ENCODE measurements around the gene XPNPEP3.

XPNPEP3 gene

DNA sequence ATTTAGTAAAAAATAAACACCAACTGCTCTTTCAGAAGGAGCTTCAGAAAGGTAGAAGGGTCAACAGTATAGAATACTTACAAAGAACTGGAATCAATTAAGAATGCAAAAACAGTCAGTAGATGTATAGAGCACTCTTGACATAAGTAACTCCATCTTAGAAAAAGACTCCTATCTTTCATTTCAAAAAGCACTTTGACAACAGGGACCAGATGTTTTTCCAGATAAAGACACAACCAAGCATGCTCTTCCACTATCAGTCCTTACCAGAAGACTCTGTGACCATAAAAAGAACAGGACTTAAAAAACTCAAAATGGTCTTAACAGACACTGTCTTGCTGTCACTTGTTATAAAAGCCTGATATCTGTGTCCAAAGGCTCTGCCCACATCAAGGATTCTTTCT, 43.0 kb upstream of the XPNPEP3 start:
- ATAC-seq = no peak
- TF ChIP-seq, protein P1, sequence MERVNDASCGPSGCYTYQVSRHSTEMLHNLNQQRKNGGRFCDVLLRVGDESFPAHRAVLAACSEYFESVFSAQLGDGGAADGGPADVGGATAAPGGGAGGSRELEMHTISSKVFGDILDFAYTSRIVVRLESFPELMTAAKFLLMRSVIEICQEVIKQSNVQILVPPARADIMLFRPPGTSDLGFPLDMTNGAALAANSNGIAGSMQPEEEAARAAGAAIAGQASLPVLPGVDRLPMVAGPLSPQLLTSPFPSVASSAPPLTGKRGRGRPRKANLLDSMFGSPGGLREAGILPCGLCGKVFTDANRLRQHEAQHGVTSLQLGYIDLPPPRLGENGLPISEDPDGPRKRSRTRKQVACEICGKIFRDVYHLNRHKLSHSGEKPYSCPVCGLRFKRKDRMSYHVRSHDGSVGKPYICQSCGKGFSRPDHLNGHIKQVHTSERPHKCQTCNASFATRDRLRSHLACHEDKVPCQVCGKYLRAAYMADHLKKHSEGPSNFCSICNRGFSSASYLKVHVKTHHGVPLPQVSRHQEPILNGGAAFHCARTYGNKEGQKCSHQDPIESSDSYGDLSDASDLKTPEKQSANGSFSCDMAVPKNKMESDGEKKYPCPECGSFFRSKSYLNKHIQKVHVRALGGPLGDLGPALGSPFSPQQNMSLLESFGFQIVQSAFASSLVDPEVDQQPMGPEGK (CRISPR knock-in tag; IDR thresholded peaks at IDR 0.05; ENCODE audit: borderline replicate concordance) = no peak
- TF ChIP-seq, protein P2, sequence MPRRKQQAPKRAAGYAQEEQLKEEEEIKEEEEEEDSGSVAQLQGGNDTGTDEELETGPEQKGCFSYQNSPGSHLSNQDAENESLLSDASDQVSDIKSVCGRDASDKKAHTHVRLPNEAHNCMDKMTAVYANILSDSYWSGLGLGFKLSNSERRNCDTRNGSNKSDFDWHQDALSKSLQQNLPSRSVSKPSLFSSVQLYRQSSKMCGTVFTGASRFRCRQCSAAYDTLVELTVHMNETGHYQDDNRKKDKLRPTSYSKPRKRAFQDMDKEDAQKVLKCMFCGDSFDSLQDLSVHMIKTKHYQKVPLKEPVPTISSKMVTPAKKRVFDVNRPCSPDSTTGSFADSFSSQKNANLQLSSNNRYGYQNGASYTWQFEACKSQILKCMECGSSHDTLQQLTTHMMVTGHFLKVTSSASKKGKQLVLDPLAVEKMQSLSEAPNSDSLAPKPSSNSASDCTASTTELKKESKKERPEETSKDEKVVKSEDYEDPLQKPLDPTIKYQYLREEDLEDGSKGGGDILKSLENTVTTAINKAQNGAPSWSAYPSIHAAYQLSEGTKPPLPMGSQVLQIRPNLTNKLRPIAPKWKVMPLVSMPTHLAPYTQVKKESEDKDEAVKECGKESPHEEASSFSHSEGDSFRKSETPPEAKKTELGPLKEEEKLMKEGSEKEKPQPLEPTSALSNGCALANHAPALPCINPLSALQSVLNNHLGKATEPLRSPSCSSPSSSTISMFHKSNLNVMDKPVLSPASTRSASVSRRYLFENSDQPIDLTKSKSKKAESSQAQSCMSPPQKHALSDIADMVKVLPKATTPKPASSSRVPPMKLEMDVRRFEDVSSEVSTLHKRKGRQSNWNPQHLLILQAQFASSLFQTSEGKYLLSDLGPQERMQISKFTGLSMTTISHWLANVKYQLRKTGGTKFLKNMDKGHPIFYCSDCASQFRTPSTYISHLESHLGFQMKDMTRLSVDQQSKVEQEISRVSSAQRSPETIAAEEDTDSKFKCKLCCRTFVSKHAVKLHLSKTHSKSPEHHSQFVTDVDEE (CRISPR knock-in tag; IDR thresholded peaks at IDR 0.05) = no peak
- TF ChIP-seq, protein P3, sequence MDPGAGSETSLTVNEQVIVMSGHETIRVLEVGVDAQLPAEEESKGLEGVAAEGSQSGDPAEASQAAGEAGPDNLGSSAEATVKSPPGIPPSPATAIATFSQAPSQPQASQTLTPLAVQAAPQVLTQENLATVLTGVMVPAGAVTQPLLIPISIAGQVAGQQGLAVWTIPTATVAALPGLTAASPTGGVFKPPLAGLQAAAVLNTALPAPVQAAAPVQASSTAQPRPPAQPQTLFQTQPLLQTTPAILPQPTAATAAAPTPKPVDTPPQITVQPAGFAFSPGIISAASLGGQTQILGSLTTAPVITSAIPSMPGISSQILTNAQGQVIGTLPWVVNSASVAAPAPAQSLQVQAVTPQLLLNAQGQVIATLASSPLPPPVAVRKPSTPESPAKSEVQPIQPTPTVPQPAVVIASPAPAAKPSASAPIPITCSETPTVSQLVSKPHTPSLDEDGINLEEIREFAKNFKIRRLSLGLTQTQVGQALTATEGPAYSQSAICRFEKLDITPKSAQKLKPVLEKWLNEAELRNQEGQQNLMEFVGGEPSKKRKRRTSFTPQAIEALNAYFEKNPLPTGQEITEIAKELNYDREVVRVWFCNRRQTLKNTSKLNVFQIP (CRISPR knock-in tag; IDR thresholded peaks at IDR 0.05; ENCODE audit: borderline replicate concordance, low read depth) = no peak
- TF ChIP-seq ZNF8 (CRISPR knock-in tag; IDR thresholded peaks at IDR 0.05) (no peak), ZFP3 (CRISPR knock-in tag; IDR thresholded peaks at IDR 0.05) (no peak), SNAI2 (CRISPR knock-in tag; IDR thresholded peaks at IDR 0.05) (no peak), RARB (CRISPR knock-in tag; IDR thresholded peaks at IDR 0.05) (no peak), ZC3H10 (CRISPR knock-in tag; IDR thresholded peaks at IDR 0.05) (no peak), TCF4 (CRISPR knock-in tag; IDR thresholded peaks at IDR 0.05; ENCODE audit: borderline replicate concordance) (no peak), PPARA (CRISPR knock-in tag; IDR thresholded peaks at IDR 0.05; ENCODE audit: borderline replicate concordance) (no peak)

DNA sequence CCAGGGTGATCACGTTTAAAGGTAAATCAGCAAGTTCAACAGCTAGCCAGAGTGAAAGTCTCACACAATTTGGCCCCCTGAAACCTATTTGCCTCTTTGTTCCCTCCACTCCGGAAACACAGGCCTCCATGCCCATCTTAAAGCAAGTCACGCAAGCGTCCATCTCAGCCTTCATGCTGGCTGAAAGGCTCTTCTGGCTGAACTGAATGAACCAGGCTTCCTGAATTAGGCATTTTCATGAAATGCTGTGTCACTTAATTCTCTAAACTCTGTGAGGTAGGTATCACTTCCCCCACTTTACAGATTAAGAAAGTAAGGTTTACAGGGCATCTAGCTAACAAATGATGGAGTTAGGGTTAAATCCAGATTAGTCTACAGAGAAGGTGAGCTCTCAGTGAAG, 39.2 kb upstream of the XPNPEP3 start:
- no peak for ATAC-seq
- TF ChIP-seq OSR1 (CRISPR knock-in tag; IDR thresholded peaks at IDR 0.05) (no peak), ARNTL (CRISPR knock-in tag; IDR thresholded peaks at IDR 0.05; ENCODE audit: borderline replicate concordance, low read depth) (no peak), PPARA (CRISPR knock-in tag; IDR thresholded peaks at IDR 0.05; ENCODE audit: borderline replicate concordance) (no peak), TCF4 (CRISPR knock-in tag; IDR thresholded peaks at IDR 0.05; ENCODE audit: borderline replicate concordance) (no peak), GLIS3 (CRISPR knock-in tag; IDR thresholded peaks at IDR 0.05) (no peak), ZC3H10 (CRISPR knock-in tag; IDR thresholded peaks at IDR 0.05) (no peak), BACH2 (CRISPR knock-in tag; IDR thresholded peaks at IDR 0.05; ENCODE audit: borderline replicate concordance) (no peak)

DNA sequence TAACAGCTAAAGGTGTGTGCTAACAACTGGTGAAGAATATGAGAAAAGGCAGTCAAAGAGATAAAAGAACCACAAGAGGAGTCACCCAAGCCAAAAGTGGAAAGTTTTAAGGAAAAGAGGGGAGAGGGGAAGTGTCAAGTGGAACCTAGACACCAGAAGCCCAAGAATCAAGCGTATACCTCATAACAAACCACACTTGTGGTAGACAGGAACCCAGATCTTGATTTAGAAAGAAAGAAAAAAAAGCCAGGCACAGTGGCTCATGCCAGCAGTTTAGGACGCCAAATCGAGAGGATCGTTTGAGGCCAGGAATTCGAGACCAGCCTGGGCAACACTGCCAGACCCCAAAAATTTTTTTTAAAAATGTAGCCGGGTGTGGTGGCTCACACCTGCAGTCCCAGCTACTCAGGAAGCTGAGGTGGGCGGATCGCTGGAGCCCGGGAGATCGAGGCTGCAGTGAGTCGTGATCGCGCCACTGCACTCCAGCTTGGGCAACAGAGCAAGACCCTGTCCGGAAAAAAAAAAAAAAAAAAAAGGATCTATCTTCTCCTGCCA, 38.7 kb upstream of the XPNPEP3 start:
- TF ChIP-seq ISL1 (CRISPR knock-in tag; IDR thresholded peaks at IDR 0.05) (no peak), BACH2 (CRISPR knock-in tag; IDR thresholded peaks at IDR 0.05; ENCODE audit: borderline replicate concordance) (no peak), ZFP30 (CRISPR knock-in tag; IDR thresholded peaks at IDR 0.05) (no peak), OSR1 (CRISPR knock-in tag; IDR thresholded peaks at IDR 0.05) (no peak), ZNF70 (CRISPR knock-in tag; IDR thresholded peaks at IDR 0.05) (no peak), ZC3H10 (CRISPR knock-in tag; IDR thresholded peaks at IDR 0.05) (no peak), ZNF8 (CRISPR knock-in tag; IDR thresholded peaks at IDR 0.05) (no peak), ZNF565 (CRISPR knock-in tag; conservative IDR thresholded peaks at IDR 0.05; ENCODE audit: low read depth) (no peak), CSDC2 (CRISPR knock-in tag; IDR thresholded peaks at IDR 0.05) (no peak), TOX (CRISPR knock-in tag; IDR thresholded peaks at IDR 0.05; ENCODE audit: borderline replicate concordance) (no peak)
- TF ChIP-seq, protein P1 (CRISPR knock-in tag; IDR thresholded peaks at IDR 0.05; ENCODE audit: borderline replicate concordance) = no peak
- TF ChIP-seq, protein P4, sequence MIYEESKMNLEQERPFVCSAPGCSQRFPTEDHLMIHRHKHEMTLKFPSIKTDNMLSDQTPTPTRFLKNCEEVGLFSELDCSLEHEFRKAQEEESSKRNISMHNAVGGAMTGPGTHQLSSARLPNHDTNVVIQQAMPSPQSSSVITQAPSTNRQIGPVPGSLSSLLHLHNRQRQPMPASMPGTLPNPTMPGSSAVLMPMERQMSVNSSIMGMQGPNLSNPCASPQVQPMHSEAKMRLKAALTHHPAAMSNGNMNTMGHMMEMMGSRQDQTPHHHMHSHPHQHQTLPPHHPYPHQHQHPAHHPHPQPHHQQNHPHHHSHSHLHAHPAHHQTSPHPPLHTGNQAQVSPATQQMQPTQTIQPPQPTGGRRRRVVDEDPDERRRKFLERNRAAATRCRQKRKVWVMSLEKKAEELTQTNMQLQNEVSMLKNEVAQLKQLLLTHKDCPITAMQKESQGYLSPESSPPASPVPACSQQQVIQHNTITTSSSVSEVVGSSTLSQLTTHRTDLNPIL (CRISPR knock-in tag; IDR thresholded peaks at IDR 0.05; ENCODE audit: low read depth) = no peak
- TF ChIP-seq, protein P3 (CRISPR knock-in tag; IDR thresholded peaks at IDR 0.05; ENCODE audit: borderline replicate concordance, low read depth) = no peak
- ATAC-seq = no peak
